ENCODE results near the gene FDX2.

FDX2 gene

GRCh38 chr19:10315335-10316214 lies at the start of gene FDX2:
TSS of gene FDX2 (minus strand) at chr19:10316015. CDS start at chr19:10315996, 19 bp downstream.
- H3K27ac ChIP-seq: no peak within 1 kb of the TSS
- TF ChIP-seq, protein P1, sequence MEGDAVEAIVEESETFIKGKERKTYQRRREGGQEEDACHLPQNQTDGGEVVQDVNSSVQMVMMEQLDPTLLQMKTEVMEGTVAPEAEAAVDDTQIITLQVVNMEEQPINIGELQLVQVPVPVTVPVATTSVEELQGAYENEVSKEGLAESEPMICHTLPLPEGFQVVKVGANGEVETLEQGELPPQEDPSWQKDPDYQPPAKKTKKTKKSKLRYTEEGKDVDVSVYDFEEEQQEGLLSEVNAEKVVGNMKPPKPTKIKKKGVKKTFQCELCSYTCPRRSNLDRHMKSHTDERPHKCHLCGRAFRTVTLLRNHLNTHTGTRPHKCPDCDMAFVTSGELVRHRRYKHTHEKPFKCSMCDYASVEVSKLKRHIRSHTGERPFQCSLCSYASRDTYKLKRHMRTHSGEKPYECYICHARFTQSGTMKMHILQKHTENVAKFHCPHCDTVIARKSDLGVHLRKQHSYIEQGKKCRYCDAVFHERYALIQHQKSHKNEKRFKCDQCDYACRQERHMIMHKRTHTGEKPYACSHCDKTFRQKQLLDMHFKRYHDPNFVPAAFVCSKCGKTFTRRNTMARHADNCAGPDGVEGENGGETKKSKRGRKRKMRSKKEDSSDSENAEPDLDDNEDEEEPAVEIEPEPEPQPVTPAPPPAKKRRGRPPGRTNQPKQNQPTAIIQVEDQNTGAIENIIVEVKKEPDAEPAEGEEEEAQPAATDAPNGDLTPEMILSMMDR (IDR thresholded peaks at IDR 0.05; ENCODE audit: low read depth, low read length, missing control alignments): no peak
- H3K27me3 ChIP-seq (replicated peaks): no peaks in the 10 kb centered on the region
- H3K4me3 ChIP-seq (ENCODE audit: low read depth, low read length): peak within 1 kb of the TSS; percentile 83
- peaks cover 27% of the 10 kb centered on the region for H3K36me3 ChIP-seq (replicated peaks)
- in situ Hi-C loops (cut with HindIII; ENCODE audit: low pct_ligation_motif_present, low sequenced_read_pairs): no loop called here
- peak; percentile 68 for DNase-seq

DNA sequence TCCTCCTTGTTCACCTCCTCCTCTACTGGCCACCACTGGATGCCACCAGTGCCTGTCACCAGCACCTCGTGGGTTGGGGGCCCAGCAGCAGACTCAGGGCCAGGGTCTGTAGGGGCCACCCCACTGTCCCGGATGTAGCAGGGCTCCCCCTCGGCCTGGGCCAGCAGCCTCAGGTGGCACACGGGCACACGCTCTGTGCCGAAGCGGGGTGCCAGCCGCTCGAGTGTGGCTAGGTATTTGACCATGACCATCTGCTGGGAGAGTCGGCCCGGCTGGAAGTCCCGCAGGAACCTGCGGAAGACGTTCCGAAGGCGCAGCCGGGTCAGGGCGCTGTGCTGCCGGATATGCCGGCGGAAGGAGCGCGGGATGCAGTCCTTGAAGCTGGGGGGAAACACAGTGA lies 49.7 kb upstream of the FDX2 start:
- no peak for DNase-seq
- in situ Hi-C loops (cut with HindIII; ENCODE audit: low pct_ligation_motif_present, low sequenced_read_pairs): no loop called here
- Histone ChIP-seq H3K27ac (no peak overlapping the region), H3K4me3 (ENCODE audit: low read depth, low read length) (no peak overlapping the region), H3K27me3 (replicated peaks) (no peaks in the 10 kb centered on the region), H3K36me3 (replicated peaks) (peaks cover 63% of the 10 kb centered on the region)
- TF ChIP-seq, protein P1 (IDR thresholded peaks at IDR 0.05; ENCODE audit: low read depth, low read length, missing control alignments): no peak

- H3K27me3 ChIP-seq (replicated peaks): no peaks in the 10 kb centered on the region
- H3K27ac ChIP-seq: no peak overlapping the region
- DNase-seq: no peak
- H3K4me3 ChIP-seq (ENCODE audit: low read depth, low read length): no peak overlapping the region
- TF ChIP-seq, protein P1 (IDR thresholded peaks at IDR 0.05; ENCODE audit: low read depth, low read length, missing control alignments): no peak
- in situ Hi-C loops (cut with HindIII; ENCODE audit: low pct_ligation_motif_present, low sequenced_read_pairs): no loop called here
- H3K36me3 ChIP-seq (replicated peaks): peaks cover 63% of the 10 kb centered on the region
These were observed 48.8 kb upstream of the FDX2 start for GRCh38 chr19:10364644-10365043.

DNA sequence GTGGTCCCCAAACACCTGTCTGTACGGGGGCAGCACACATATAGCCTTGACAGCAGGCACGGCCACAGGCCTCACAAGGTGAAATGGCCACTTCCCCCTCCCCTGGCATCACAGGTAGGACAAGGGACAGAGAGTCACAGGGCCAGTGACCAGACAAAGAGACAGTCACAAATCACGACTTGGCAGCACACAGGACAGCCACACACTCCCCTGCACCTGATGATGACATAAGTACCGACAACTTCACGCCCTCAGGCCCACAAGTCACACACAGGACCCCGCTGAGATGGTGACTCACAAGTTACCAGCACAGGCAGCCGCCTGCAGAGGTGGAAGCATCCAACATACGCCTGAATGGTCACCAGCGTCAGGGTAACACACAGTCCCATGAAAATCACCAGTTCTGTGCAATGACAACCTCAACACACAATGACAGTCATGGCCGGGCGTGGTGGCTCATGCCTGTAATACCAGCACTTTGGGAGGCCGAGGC lies 48.0 kb upstream of the FDX2 start:
- Histone ChIP-seq H3K27ac (no peak overlapping the region), H3K27me3 (replicated peaks) (no peaks in the 10 kb centered on the region), H3K36me3 (replicated peaks) (peaks cover 60% of the 10 kb centered on the region), H3K4me3 (ENCODE audit: low read depth, low read length) (no peak overlapping the region)
- TF ChIP-seq, protein P1 (IDR thresholded peaks at IDR 0.05; ENCODE audit: low read depth, low read length, missing control alignments): no peak
- DNase-seq: peak; percentile 14
- in situ Hi-C loops (cut with HindIII; ENCODE audit: low pct_ligation_motif_present, low sequenced_read_pairs): no loop called here

GRCh38 chr19:10362259-10362658 lies 46.4 kb upstream of the FDX2 start:
- H3K27me3 ChIP-seq (replicated peaks): no peaks in the 10 kb centered on the region
- H3K36me3 ChIP-seq (replicated peaks): peaks cover 60% of the 10 kb centered on the region
- no peak overlapping the region for H3K27ac ChIP-seq
- no peak overlapping the region for H3K4me3 ChIP-seq (ENCODE audit: low read depth, low read length)
- in situ Hi-C loops (cut with HindIII; ENCODE audit: low pct_ligation_motif_present, low sequenced_read_pairs): no loop called here
- TF ChIP-seq, protein P1 (IDR thresholded peaks at IDR 0.05; ENCODE audit: low read depth, low read length, missing control alignments): no peak
- DNase-seq: no peak
